GM20000 (cell line): ENCODE measurements around the gene RAP1GDS1.

ENCODE experiments used
- DNase-seq: peaks from one replicate; pipeline ENCODE4 v3.0.0; 2012; ENCODE audit warnings: low spot score
- CTCF ChIP-seq: IDR thresholded peaks from 2 replicates; pipeline ENCODE4 v1.5.1; 2012; ENCODE audit warnings: mild to moderate bottlenecking, control low read depth; ENCODE audit errors: extremely low read depth, missing control alignments

RAP1GDS1 gene

GRCh38 chr4:98242063-98242462 lies 19.1 kb upstream of the RAP1GDS1 start:
- DNase-seq, result no peak
- TF ChIP-seq CTCF, result no peak

GRCh38 chr4:98242538-98242937 lies 18.6 kb upstream of the RAP1GDS1 start:
- no peak for DNase-seq
- TF ChIP-seq CTCF, result no peak

- TF ChIP-seq CTCF, result no peak
Observed at GRCh38 chr4:98245226-98245625, 16.0 kb upstream of the RAP1GDS1 start.

GRCh38 chr4:98248934-98249333 lies 12.2 kb upstream of the RAP1GDS1 start:
- no peak for TF ChIP-seq CTCF
- DNase-seq, result no peak

More at GRCh38 chr4:98245226-98245625, 16.0 kb upstream of the RAP1GDS1 start:
- no peak for DNase-seq

GRCh38 chr4:98249831-98250230 lies 11.4 kb upstream of the RAP1GDS1 start:
- no peak for DNase-seq
- no peak for TF ChIP-seq CTCF

- TF ChIP-seq CTCF, result no peak
- no peak for DNase-seq
Observed at GRCh38 chr4:98253499-98253898, 7.7 kb upstream of the RAP1GDS1 start.

GRCh38 chr4:98260047-98260578 lies 1.1 kb upstream of the RAP1GDS1 start:
- no peak for DNase-seq
- no peak for TF ChIP-seq CTCF
